ENCODE data around the gene GDI2.

- TF ChIP-seq CTCF (conservative IDR thresholded peaks at IDR 0.05): no peak
- TF ChIP-seq EZH2 (IDR thresholded peaks at IDR 0.05; ENCODE audit: low read depth): no peak
Measured at GRCh38 chr10:5858811-5859210, 45.6 kb upstream of the GDI2 start.

All from PC-9 (cell line).